Measurements from ENCODE around the gene MPI. TPM values are rescaled to one million over a fixed set of nuclear protein-coding genes. Genes with fewer than 3 reads are reported as not detected.

Gene MPI
- total RNA-seq: 59.5 and 65.6 TPM in 2 replicates

GRCh38 chr15:74889883-74890664 is at the start of gene MPI:
Gene MPI, plus strand, starts transcription at chr15:74890042. Its CDS starts 32 bp downstream, at chr15:74890074.

GRCh38 chr15:74842581-74843444 is 47.0 kb upstream of the MPI start, which contains the start of gene ULK3:
Gene ULK3, minus strand, starts transcription at chr15:74843156. Its CDS starts 51 bp downstream, at chr15:74843105.

DNA sequence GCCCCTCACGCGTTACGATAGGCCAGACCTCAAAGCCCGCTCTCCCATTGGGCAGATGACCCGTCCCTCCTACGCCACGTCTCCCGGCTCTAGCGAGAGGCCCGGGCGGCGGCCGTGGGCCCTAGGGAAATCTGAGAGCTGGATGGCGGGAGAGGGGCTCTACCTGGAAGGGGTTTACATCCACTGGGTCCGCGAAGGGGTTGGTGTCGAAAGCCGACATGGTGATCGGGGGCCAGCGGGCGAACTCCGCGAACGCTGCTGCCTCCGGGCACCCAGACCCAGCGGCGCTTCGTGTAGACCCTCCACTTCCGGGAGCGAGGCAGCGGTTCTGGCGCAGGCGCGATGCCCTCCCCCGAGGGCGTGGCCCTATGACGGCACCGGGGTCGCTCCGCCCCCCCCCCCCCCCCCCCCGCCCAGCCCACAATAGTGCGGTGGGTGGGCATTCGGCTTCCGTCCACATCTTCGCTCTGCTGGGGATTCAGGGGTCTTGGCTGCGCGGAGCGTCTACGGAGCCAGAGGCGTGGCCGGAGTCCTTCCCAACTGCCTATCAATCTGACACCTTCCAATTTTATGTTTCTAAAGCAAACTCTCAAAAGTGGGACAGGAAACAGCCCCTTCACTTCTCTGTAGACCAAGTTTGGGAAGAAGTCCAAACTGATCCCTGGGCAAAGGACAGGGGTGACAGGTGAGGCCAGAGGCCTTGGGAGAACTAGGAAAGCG is 16.6 kb upstream of the MPI start, which contains the start of gene SCAMP2:
TSS of gene SCAMP2 (minus strand) at position 330 of the 720 bp plus-strand sequence. CDS start at position 220, 110 bp downstream.

GRCh38 chr15:74906450-74907162 is 16.8 kb downstream of the MPI start, which contains the start of gene FAM219B:
Gene FAM219B, minus strand, starts transcription at chr15:74906851. Its CDS starts 51 bp downstream, at chr15:74906800.

DNA sequence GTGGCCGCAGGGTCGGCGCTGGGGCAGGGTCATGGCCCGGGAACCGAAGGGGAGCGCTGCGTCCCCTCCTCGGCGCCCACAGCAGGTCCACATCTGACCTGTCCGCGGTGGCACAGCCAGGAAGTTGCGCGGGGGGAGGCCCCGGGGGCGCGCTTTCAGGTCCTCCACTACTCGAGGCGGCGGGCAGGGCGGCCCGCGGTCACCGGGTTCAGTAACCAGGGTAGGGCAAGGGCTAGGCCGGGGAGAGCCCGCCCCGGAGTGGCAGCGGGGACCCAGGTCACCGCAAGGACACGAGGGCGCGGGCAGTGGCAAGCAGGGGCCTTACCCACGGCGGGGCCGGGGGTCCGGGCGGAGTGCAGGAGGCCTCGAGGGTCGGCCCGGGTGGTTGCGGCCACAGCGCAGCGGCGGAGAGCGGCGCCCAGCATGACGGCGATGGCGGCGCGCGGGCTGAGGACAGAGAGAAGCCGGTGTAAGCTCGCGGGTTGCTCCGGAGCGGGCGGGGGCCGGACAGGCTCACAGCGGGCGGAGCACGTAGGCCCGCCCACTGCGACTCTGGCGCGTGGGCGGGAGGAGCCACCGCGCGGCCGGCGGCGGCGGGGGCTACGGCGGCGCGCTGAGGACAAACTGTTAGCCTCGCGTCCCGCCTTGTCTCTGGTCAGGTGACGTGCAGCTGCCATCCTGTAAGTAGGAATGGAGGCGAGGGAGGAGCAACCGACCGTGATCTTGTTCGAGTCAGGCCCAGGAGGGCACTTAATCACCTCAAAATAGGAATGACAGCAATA is 47.9 kb downstream of the MPI start, which contains the start of gene COX5A:
TSS of gene COX5A (minus strand) at position 484 of the 782 bp plus-strand sequence. CDS start at position 425, 59 bp downstream.

Other genes starting within 250 kb of the MPI start
- gene EDC3, start 194.0 kb upstream of the MPI start, total RNA-seq: 11.4 and 15.4 TPM in 2 replicates
- 0.12 TPM in 1 of 2 replicates, not detected in the other for gene CYP1A1, start 164.5 kb upstream of the MPI start, total RNA-seq
- not detected in 2 replicates for gene CYP1A2, start 141.2 kb upstream of the MPI start, total RNA-seq
- gene CSK, start 108.0 kb upstream of the MPI start, total RNA-seq: 26.5 and 32.9 TPM in 2 replicates
- gene LMAN1L, start 77.2 kb upstream of the MPI start, total RNA-seq: 0.11 TPM in 1 of 2 replicates, not detected in the other
- gene CPLX3, start 63.4 kb upstream of the MPI start, total RNA-seq: not detected in 2 replicates
- gene ULK3, start 46.9 kb upstream of the MPI start, total RNA-seq: 15.2 and 15.8 TPM in 2 replicates
- 21.2 and 22.6 TPM in 2 replicates for gene SCAMP2, start 16.7 kb upstream of the MPI start, total RNA-seq
- gene FAM219B, start 16.8 kb downstream of the MPI start, total RNA-seq: 48.5 and 56.0 TPM in 2 replicates
- gene COX5A, start 48.0 kb downstream of the MPI start, total RNA-seq: 34.6 and 45.7 TPM in 2 replicates
- gene RPP25, start 66.7 kb downstream of the MPI start, total RNA-seq: 2.1 and 2.9 TPM in 2 replicates
- 0.44 and 2.0 TPM in 2 replicates for gene SCAMP5, start 105.5 kb downstream of the MPI start, total RNA-seq
- gene PPCDC, start 133.5 kb downstream of the MPI start, total RNA-seq: 9.2 and 16.0 TPM in 2 replicates